IPS-18a (cell line): Measurements from ENCODE around the gene MYBBP1A.
A peak's percentile ranks its signal among the peaks of the same experiment; 100 is the strongest.

ENCODE experiments used
- H3K27ac ChIP-seq: one replicate; pipeline ENCODE4 v1.5.1; 2013; ENCODE audit warnings: low read length
- H3K27me3 ChIP-seq: one replicate; pipeline ENCODE4 v1.6.1; 2013; ENCODE audit warnings: mild to moderate bottlenecking, low read length; ENCODE audit not compliant: control insufficient read depth, insufficient read depth
- H3K36me3 ChIP-seq: one replicate; pipeline ENCODE4 v1.6.1; 2013; ENCODE audit warnings: low read depth, low read length; ENCODE audit not compliant: control insufficient read depth
- H3K4me1 ChIP-seq: one replicate; pipeline ENCODE4 v1.6.1; 2013; ENCODE audit warnings: low read depth, low read length; ENCODE audit not compliant: control insufficient read depth
- H3K4me3 ChIP-seq: one replicate; pipeline ENCODE4 v1.5.1; 2013; ENCODE audit warnings: low read length
- H3K9ac ChIP-seq: one replicate; pipeline ENCODE4 v1.6.1; 2013; ENCODE audit warnings: mild to moderate bottlenecking, low read length, moderate library complexity
- H3K9me3 ChIP-seq: one replicate; pipeline ENCODE4 v1.6.1; 2013; ENCODE audit warnings: low read depth, low read length; ENCODE audit not compliant: control insufficient read depth

The MYBBP1A gene

DNA sequence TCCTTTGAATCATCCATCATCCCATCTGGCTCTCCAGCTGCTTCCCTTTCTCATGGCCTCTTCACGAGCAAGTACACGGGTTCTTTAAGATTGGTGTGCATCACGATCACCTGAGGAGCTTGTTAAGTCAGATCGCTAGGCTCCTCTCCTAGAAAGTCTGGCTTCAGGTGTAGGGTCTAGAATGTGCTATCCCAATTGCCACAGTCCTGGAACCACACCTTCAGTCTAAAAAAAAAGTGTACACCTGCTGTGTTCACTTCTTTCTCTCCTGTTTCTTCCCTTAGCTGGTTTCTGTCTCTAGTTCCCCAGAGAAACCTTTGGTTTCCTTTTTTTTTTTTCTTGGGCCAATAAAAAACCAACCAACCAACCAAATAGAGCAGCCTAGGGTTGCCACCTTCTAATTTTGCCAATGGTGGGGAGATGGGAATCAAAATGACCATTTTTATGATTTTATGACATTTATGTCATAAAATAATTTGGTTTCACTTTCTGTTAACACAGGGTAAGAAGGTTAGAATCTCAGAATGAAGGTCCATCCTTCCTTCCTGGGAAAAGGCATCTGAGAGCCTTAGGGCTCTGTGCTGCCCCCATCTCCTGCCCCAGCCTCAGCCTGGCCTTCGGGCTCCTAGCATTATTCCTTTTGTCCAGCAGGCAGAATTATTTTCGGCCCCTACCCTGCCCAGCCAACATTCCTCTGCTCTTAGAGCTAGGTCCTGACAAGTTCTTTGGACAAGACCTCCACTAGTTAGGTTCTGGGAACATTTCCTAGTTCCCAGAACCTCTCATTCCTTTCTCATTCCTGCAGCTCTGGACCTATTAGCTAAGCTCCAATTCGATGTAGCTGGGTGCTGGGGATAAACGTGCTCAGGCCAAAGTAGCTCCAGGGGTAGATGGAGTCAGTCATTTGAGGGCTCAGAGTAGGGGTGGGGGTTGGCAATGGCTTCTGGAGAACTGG, 7.1 kb upstream of the MYBBP1A start:
- Histone ChIP-seq H3K4me1 (no peaks in the 10 kb centered on the region), H3K4me3 (no peak overlapping the region), H3K27me3 (peaks cover 4% of the 10 kb centered on the region), H3K9ac (no peak overlapping the region), H3K36me3 (no peaks in the 10 kb centered on the region), H3K27ac (no peak overlapping the region), H3K9me3 (no peaks in the 10 kb centered on the region)

DNA sequence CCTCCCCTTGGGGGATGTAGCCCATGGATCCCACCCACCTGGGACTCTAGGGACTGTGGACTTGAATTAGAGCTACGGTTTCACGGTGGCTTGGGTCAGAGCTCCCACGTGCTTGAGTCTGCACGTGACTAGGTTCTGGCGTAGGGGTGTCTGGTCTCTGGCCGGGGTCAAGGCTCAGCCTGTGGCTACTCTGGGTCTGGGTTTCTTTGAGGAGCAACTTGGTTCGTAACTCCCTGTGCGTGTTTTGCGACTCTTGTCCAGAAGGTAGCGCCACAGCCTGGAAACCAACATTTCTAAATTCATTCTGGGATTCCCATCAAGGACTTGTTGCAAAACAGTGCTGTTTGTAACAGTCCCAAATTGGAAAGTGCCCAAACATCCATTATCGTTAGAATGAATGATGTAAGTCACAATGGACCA, 5.7 kb upstream of the MYBBP1A start:
- Histone ChIP-seq H3K4me3 (no peak overlapping the region), H3K36me3 (no peaks in the 10 kb centered on the region), H3K4me1 (peaks cover 8% of the 10 kb centered on the region), H3K9ac (no peak overlapping the region), H3K27me3 (peaks cover 3% of the 10 kb centered on the region), H3K27ac (no peak overlapping the region), H3K9me3 (no peaks in the 10 kb centered on the region)

DNA sequence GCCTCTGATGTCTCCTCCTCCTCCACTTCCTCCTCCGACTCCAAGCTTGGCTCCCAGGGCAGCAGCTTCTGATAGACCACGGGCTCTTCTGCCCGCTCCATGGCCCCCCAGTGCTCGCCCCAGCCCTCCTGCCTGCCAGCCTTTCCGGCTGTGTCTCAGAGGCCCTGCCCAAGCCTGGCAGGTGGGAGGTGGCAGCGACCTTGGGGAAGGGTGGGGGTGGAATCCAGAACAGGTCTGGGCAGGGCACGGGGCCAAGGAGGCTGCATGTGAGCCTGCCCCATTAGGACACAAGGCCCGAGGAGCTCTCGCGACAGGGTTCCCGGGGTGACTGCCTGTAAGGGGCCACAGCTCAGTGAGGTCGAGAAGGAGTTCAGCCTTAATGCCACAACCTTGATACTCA, 5.2 kb upstream of the MYBBP1A start, which contains the start of gene GGT6:
GGT6 (minus strand) TSS at position 157 of the 400 bp plus-strand sequence; CDS start at position 101, 56 bp downstream.
- H3K36me3 ChIP-seq, result no peaks in the 10 kb centered on the region
- H3K4me1 ChIP-seq, result peaks cover 8% of the 10 kb centered on the region
- no peaks in the 10 kb centered on the region for H3K9me3 ChIP-seq
- no peak within 1 kb of the TSS for H3K27ac ChIP-seq
- H3K9ac ChIP-seq, result no peak within 1 kb of the TSS
- H3K27me3 ChIP-seq, result no peaks in the 10 kb centered on the region
- no peak within 1 kb of the TSS for H3K4me3 ChIP-seq

DNA sequence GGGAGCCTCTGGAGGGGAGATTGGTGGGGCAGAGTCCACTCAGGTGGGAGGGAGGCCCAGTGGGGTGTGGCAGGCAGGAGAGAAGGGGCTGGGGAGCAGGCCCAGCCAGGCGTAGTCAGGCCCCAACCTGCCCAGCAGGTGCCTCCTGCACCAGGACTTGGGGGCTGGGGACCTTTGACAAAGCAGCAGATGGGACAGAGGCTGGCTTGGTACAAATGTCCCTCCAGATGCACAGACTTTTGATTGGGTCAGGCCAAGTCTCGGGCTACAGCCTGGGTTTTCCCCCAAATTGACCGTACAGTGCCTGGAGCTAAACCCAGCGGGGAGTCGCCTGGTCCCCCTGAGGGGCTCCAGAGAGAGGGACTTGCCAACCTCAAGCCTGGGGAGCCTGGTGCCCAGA, 4.8 kb upstream of the MYBBP1A start:
- Histone ChIP-seq H3K9me3 (no peaks in the 10 kb centered on the region), H3K27me3 (no peaks in the 10 kb centered on the region), H3K4me1 (peaks cover 8% of the 10 kb centered on the region), H3K36me3 (no peaks in the 10 kb centered on the region), H3K27ac (no peak overlapping the region), H3K4me3 (no peak overlapping the region), H3K9ac (no peak overlapping the region)

DNA sequence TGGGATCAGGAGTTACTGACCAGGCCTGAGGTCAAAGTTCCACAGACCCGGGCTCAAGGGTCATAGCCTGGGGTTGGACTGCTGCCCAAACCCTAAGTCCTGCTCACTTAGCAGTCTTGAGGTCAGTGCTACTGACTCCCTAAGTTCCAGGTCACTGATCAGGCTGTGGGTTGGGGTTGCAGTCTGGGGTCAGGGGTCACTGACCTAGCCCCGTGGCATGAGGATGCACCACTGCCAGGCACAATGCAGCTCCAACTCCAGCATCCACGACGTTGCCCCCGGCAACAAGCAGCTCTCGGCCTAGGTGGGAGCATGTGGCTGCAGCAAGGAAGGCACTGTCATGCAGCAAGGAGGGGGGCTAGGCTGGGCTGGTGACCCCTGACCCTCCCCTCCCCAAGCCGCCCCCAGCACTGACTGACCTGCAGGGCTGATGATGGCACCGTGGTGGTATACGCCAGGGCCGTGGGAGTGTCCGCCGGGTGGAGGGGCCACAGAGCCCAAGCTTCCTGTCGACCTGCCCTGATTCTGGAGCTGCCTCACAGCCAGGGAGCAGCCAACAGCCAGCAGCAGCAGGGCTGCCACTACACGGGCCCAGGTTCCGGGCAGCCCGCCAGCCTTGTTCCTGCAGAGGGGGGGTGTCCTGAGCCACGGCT, 4.1 kb upstream of the MYBBP1A start:
- Histone ChIP-seq H3K36me3 (no peaks in the 10 kb centered on the region), H3K4me1 (peaks cover 9% of the 10 kb centered on the region), H3K27me3 (no peaks in the 10 kb centered on the region), H3K4me3 (no peak overlapping the region), H3K9ac (no peak overlapping the region), H3K9me3 (no peaks in the 10 kb centered on the region), H3K27ac (no peak overlapping the region)

DNA sequence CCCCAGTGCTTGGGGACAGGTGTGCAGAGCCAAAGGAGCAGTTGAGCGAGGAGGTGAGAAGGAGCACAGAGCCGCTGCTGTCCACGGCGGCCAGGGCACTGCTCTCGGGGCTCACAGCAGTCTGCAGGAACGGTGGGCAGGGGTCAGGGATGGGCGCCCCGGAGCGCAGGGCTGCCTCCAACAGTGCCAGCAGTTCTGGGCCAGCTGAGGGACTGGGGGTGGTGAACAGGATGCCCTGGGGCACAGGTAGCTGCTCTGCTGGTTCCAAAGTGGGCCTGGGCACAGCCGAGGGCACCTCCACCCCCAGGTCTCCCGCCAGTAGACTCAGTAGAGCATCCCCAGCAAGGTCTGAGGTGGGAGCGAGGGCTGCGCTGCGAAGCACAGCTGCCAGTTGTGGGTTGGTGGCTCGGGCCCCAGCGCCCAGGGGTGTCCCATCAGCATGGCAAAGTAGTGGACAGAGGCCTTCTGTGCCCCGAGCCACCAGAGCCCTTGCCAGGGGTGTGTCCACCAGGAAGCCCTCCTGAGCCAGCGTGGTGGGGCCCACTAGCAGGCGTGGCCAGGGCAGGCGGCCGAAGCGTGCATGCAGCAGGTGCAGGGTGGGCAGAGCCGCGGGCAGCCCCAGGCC, 3.3 kb upstream of the MYBBP1A start:
- Histone ChIP-seq H3K9ac (no peak overlapping the region), H3K4me3 (no peak overlapping the region), H3K36me3 (peaks cover 5% of the 10 kb centered on the region), H3K9me3 (no peaks in the 10 kb centered on the region), H3K27me3 (no peaks in the 10 kb centered on the region), H3K4me1 (peaks cover 13% of the 10 kb centered on the region), H3K27ac (no peak overlapping the region)

DNA sequence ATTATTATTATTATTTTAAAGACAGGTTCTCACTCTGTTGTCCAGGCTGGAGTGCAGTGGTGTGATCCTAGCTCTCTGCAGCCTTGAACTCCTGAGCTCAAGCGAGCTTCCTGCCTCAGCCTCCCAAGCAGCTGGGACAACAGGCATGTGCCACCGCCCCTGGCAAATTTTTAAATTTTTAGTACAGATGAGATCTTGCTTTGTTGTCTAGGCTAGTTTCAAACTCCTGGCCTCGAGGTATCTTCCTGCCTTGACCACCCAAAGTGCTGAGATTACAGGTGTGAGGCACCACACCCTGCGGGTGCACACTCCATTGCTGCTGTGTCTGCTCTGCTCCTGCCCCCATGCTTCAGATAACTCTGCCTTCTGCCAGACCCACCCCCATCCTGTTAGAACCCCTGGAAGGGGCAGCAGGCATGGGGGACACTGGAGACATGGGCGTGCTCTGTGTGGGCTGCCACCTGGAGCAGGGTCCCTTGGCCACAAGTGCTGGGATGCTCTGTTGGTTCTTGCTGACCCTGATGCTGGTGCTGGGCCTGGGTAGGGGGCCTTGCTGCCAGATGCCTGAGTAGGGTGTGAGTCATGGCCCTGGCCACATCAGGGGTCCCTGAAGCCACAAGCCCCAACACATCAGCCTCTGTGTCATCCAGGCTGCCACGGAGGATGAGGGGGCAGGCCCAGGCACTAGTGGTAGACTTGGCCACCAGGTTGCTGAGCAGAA, 2.6 kb upstream of the MYBBP1A start:
- Histone ChIP-seq H3K4me1 (peaks cover 13% of the 10 kb centered on the region), H3K27me3 (no peaks in the 10 kb centered on the region)

DNA sequence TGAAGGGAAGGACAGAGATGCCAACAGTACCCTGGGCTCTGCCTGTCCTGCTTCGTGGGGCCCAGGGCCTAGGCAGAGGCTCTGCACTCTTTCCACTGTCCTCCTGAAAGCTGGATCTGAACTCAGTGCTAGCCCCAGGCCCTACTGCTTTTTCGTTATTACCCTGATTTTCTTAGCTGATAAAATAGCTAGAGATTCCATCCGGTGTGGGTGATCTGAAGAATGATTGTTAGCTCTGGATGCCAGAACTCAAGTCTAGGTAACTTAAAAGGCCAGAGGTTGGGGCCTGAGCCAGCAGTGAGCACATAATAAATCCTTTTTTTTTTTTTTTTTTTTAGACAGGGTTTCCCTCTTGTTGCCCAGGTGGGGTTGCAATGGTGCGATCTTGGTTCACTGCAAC, 1.8 kb upstream of the MYBBP1A start:
- H3K36me3 ChIP-seq, result peaks cover 19% of the 10 kb centered on the region
- H3K4me3 ChIP-seq, result no peak overlapping the region
- no peaks in the 10 kb centered on the region for H3K9me3 ChIP-seq
- no peak overlapping the region for H3K27ac ChIP-seq
- no peaks in the 10 kb centered on the region for H3K27me3 ChIP-seq
- peaks cover 13% of the 10 kb centered on the region for H3K4me1 ChIP-seq
- H3K9ac ChIP-seq, result no peak overlapping the region

More for the DNA sequence above, 2.6 kb upstream of the MYBBP1A start:
- Histone ChIP-seq H3K9me3 (no peaks in the 10 kb centered on the region), H3K27ac (no peak overlapping the region), H3K9ac (no peak overlapping the region), H3K36me3 (peaks cover 11% of the 10 kb centered on the region), H3K4me3 (no peak overlapping the region)

DNA sequence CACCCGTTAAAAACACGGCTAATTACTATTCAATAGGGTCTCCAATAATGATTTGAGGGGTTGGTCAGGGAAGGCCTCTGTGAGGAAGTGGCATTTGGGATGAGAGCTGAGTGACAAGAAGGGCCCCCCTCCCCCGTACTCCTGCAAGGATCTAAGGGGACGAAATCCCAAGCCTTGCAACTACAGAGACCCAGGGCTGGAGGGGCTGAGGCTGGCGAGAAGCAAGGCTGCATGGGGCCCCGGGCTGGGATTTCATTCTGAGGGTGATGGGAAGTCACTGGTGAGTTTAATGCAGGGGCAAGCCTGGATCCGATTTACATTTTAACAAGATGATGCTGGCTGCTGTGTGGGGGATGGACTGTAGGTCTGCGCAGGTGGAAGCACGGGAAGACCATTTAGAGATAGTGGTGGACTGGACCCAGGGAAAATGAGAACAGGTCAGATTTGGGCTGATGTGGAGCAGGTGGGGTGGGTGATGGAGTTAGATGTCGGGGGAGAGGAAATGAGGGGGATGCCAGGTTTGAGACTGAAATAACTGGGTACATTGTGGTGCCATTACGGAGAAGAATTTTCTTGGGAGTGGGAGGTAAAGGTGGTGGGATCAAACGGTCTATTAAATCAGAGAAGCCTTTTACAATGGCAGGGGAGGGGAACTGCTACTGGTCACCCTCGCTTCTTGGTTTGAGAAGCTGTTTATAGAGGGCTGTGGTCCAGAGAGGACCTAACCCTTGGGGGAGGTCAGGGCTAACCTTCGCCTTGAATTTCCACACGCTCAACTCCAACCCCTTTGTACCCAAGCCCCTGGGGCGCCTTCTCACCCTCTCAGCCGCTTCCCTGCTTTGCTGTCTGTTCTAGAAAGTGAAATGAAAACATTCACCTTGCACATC, 932 bp upstream of the MYBBP1A start:
- H3K4me1 ChIP-seq, result peaks cover 13% of the 10 kb centered on the region
- peak overlapping the region; percentile 93 for H3K4me3 ChIP-seq
- H3K36me3 ChIP-seq, result peaks cover 25% of the 10 kb centered on the region
- H3K9ac ChIP-seq, result peak overlapping the region; percentile 90
- peak overlapping the region; percentile 22 for H3K27ac ChIP-seq
- no peaks in the 10 kb centered on the region for H3K9me3 ChIP-seq
- H3K27me3 ChIP-seq, result no peaks in the 10 kb centered on the region

DNA sequence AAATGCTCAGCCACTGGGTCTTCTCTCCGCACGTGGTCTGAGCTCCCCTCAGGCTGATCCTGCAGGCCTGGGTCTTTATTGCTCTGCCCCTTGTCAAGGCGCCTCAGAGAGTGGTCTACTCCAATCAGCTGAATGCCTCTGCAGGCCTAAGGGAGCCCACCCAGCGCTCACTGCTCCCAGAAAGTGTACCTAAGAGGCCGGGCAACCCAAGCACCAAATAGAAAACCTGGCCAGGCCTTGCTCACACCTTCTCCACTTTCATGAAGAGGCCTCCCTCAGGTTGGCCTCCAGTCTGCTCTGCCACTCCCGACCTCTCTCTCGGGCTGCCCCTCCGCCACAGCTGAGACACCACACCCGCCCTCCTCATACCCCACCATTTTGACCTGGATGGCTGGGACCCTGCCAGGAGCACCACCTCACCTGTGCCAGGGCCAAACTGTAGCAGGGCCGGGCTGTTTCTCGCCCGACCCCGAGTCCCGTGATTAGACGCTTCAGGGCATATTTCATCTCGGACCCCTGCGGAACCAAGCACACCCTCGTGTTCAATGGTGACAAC, 665 bp downstream of the MYBBP1A start:
- Histone ChIP-seq H3K27ac (no peak overlapping the region), H3K9me3 (no peaks in the 10 kb centered on the region)

More for the DNA sequence above, 665 bp downstream of the MYBBP1A start:
- peaks cover 13% of the 10 kb centered on the region for H3K4me1 ChIP-seq
- peak overlapping the region; percentile 90 for H3K9ac ChIP-seq
- H3K36me3 ChIP-seq, result peaks cover 41% of the 10 kb centered on the region
- H3K4me3 ChIP-seq, result peak overlapping the region; percentile 93
- H3K27me3 ChIP-seq, result no peaks in the 10 kb centered on the region
